ENCODE results near the gene MYRFL. TPM values are rescaled to one million over a fixed set of nuclear protein-coding genes. Genes with fewer than 3 reads are reported as not detected.

Gene MYRFL
- total RNA-seq, 1 experiment from 2014 or later, result not detected

DNA sequence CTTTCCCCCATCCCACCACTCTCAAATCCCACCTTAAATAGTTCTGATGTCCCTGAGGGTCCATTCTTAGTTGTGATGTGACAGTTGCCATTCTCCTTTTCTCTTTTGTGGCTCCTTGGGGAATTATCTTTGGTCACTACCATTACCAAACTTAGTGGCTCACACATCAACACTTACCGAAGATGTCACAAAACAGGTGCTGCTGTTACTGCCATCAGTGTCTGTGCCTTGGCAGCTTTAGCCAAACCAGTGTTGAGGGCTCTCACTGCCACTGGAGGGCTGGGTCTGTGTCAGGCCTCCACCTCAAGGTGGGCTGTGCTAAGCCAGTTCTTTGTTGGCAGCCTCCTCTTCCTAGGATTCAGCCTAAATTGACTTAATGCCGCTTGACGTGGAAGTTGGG is 144.0 kb downstream of the MYRFL start:
- POLR2A ChIA-PET, result interaction anchor here (0.5 to 1.0 kb wide), 2 partner anchors 19 to 199 kb away, joined by 3 to 4 read pairs; no protein-coding TSS in a partner anchor

DNA sequence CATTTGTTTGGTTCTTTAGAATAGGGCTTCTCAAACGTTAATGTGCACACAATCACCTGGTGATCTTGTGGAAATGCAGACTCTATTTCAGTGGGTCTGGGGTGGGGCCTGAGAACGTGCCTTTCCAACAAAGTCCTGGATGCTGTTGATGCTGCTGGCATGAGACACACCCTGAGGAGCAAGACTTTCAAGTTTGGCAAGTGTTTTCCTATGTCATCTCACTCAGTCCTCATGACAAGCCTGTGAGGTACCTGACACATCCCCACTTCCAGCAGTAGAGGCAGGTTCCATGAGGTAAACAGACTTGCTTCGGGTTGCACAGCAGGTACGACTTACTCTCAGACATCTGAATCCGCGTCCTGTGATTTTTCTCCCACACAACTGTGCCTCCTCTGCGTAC is 147.1 kb downstream of the MYRFL start:
- TF ChIP-seq, protein P1, sequence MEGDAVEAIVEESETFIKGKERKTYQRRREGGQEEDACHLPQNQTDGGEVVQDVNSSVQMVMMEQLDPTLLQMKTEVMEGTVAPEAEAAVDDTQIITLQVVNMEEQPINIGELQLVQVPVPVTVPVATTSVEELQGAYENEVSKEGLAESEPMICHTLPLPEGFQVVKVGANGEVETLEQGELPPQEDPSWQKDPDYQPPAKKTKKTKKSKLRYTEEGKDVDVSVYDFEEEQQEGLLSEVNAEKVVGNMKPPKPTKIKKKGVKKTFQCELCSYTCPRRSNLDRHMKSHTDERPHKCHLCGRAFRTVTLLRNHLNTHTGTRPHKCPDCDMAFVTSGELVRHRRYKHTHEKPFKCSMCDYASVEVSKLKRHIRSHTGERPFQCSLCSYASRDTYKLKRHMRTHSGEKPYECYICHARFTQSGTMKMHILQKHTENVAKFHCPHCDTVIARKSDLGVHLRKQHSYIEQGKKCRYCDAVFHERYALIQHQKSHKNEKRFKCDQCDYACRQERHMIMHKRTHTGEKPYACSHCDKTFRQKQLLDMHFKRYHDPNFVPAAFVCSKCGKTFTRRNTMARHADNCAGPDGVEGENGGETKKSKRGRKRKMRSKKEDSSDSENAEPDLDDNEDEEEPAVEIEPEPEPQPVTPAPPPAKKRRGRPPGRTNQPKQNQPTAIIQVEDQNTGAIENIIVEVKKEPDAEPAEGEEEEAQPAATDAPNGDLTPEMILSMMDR (IDR thresholded peaks at IDR 0.05; ENCODE audit: unreplicated experiment), result no peak
- Mint-ChIP-seq H3K4me1 (ENCODE audit: insufficient read depth, unreplicated experiment) (peaks cover 8% of the 10 kb centered on the region), H3K27me3 (ENCODE audit: insufficient read depth, unreplicated experiment) (no peaks in the 10 kb centered on the region), H3K27ac (ENCODE audit: low read depth, unreplicated experiment) (no peak overlapping the region), H3K36me3 (ENCODE audit: insufficient read depth, unreplicated experiment) (no peaks in the 10 kb centered on the region), H3K9me3 (ENCODE audit: unreplicated experiment) (no peaks in the 10 kb centered on the region), H3K4me3 (ENCODE audit: unreplicated experiment) (no peak overlapping the region)
- BruUV-seq (replicated peaks), result no TSS peak
- ChIA-PET POLR2A (no interaction called here), CTCF (interaction anchor here (0.5 to 0.6 kb wide), 2 partner anchors 16 to 200 kb away, joined by 3 to 4 read pairs; no protein-coding TSS in a partner anchor)
- DNase-seq (ENCODE audit: unreplicated experiment), result no peak
- intact Hi-C loops (cut with micrococcal nuclease), result no loop called here

More for the DNA sequence above, 144.0 kb downstream of the MYRFL start:
- no TSS peak for BruUV-seq (replicated peaks)
- Mint-ChIP-seq H3K27ac (ENCODE audit: low read depth, unreplicated experiment) (no peak overlapping the region), H3K36me3 (ENCODE audit: insufficient read depth, unreplicated experiment) (no peaks in the 10 kb centered on the region), H3K4me3 (ENCODE audit: unreplicated experiment) (no peak overlapping the region), H3K9me3 (ENCODE audit: unreplicated experiment) (no peaks in the 10 kb centered on the region), H3K4me1 (ENCODE audit: insufficient read depth, unreplicated experiment) (peaks cover 23% of the 10 kb centered on the region), H3K27me3 (ENCODE audit: insufficient read depth, unreplicated experiment) (no peaks in the 10 kb centered on the region)
- TF ChIP-seq, protein P1 (IDR thresholded peaks at IDR 0.05; ENCODE audit: unreplicated experiment), result no peak
- DNase-seq (ENCODE audit: unreplicated experiment), result no peak
- CTCF ChIA-PET, result interaction anchor here (1.5 kb wide), 1 partner anchor 68 kb away, joined by 6 read pairs; no protein-coding TSS in a partner anchor
- intact Hi-C loops (cut with micrococcal nuclease), result no loop called here

DNA sequence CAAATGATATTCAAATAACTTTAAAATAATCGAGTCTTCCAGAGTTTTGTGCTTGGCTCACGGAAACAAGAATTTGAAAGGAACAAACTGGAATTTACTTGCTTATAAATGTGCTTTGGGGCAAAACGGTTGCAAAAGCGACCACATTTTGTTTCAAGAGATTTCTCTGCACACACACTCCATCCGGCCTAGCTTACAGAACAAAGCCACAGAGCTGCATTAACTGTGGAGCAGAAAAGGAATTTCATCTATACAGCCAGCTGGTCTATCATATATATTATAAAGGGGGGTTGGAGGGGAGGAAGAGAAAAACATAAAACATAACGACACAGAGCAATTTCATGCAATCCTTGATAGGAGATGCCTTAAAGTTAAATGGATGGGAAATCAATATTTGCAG is 153.0 kb downstream of the MYRFL start:
- H3K9me3 Mint-ChIP-seq (ENCODE audit: unreplicated experiment), result no peaks in the 10 kb centered on the region
- TF ChIP-seq, protein P1 (IDR thresholded peaks at IDR 0.05; ENCODE audit: unreplicated experiment), result no peak
- ChIA-PET CTCF (no interaction called here), POLR2A (interaction anchor here (1.8 kb wide), 1 partner anchor 10 kb away, joined by 9 read pairs; no protein-coding TSS in a partner anchor)
- no peak for DNase-seq (ENCODE audit: unreplicated experiment)
- H3K4me3 Mint-ChIP-seq (ENCODE audit: unreplicated experiment), result no peak overlapping the region
- intact Hi-C loops (cut with micrococcal nuclease), result no loop called here
- H3K27ac Mint-ChIP-seq (ENCODE audit: low read depth, unreplicated experiment), result no peak overlapping the region
- no peaks in the 10 kb centered on the region for H3K27me3 Mint-ChIP-seq (ENCODE audit: insufficient read depth, unreplicated experiment)
- no TSS peak for BruUV-seq (replicated peaks)
- no peaks in the 10 kb centered on the region for H3K36me3 Mint-ChIP-seq (ENCODE audit: insufficient read depth, unreplicated experiment)
- no peaks in the 10 kb centered on the region for H3K4me1 Mint-ChIP-seq (ENCODE audit: insufficient read depth, unreplicated experiment)

DNA sequence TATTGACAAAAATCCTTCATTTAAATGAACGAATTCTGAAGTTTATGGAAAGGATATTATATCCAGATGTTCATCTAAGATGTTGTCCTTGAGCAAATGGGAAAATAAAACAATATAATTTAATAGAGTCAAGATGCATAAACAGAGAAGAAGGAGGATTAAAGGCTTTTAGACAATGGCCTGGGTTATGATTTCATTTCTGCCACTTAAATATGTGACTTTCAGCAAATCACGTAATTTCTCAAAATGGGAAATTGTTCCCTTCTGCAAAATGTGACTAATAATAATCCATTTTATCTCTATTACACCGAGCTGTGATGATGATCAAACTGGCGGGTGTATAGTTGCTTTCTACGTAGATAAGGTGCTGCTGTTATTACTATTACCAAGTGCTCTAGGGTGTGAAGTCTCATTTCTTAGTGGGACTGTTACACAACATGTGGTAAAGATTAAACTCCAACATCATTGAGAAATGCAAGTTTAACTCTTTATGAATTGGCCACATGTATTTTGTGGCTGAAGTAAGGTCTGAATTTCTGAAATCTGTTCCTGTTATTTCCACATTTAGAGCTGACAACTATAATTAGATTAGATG is 157.0 kb downstream of the MYRFL start:
- ChIA-PET POLR2A (no interaction called here), CTCF (interaction anchor here (0.6 to 1.3 kb wide), 2 partner anchors 82 to 178 kb away, joined by 3 to 4 read pairs; no protein-coding TSS in a partner anchor)
- Mint-ChIP-seq H3K27ac (ENCODE audit: low read depth, unreplicated experiment) (no peak overlapping the region), H3K27me3 (ENCODE audit: insufficient read depth, unreplicated experiment) (no peaks in the 10 kb centered on the region), H3K4me1 (ENCODE audit: insufficient read depth, unreplicated experiment) (no peaks in the 10 kb centered on the region), H3K9me3 (ENCODE audit: unreplicated experiment) (no peaks in the 10 kb centered on the region), H3K4me3 (ENCODE audit: unreplicated experiment) (no peak overlapping the region), H3K36me3 (ENCODE audit: insufficient read depth, unreplicated experiment) (no peaks in the 10 kb centered on the region)
- intact Hi-C loops (cut with micrococcal nuclease), result loop anchor here (10.0 kb wide), 1 partner anchor 73 kb away; no protein-coding TSS in a partner anchor
- no peak for DNase-seq (ENCODE audit: unreplicated experiment)
- no TSS peak for BruUV-seq (replicated peaks)
- TF ChIP-seq, protein P1 (IDR thresholded peaks at IDR 0.05; ENCODE audit: unreplicated experiment), result no peak
